B cell (primary cell): ENCODE measurements around the gene SYNPR. TPM values are rescaled to one million over a fixed set of nuclear protein-coding genes. Genes with fewer than 3 reads are reported as not detected.

ENCODE experiments used
- ATAC-seq: fragments of 200-7000 bp; cut with Tn5 transposase; one replicate; pipeline ENCODE4 v1.10.0; 2021; ENCODE audit warnings: low read depth, mild to moderate bottlenecking, moderate number of reproducible peaks, moderate library complexity
- CTCF ChIA-PET: fragments of 350-600 bp; sonication (Branson Sonifier 250); formaldehyde crosslinking; loops from one replicate; lab custom pipeline; 2021; ENCODE audit warnings: antibody characterized with exemption, inconsistent platforms; lab: Charles Lee
- POLR2A ChIA-PET: fragments of 350-600 bp; sonication (Branson Sonifier 250); formaldehyde crosslinking; loops from one replicate; lab custom pipeline; 2021; ENCODE audit warnings: antibody characterized with exemption; lab: Charles Lee
- DNase-seq: peaks from one replicate; pipeline ENCODE4 v3.0.0; 2013
- H2AFZ ChIP-seq: 2 replicates; pipeline ENCODE4 v1.6.1; 2012; ENCODE audit warnings: mild to moderate bottlenecking, low read depth, low read length; ENCODE audit not compliant: insufficient read depth, poor library complexity, severe bottlenecking
- H3K27ac ChIP-seq, 2 donors: 1 replicate in 1 of 2; 2 replicates in 1 of 2; pipeline ENCODE4 v1.5.1; 2012 to 2013; ENCODE audit warnings: low read length in 2 of 2, mild to moderate bottlenecking in 2 of 2, moderate library complexity in 1 of 2
- H3K27me3 ChIP-seq, 4 experiments: fragments of 200-600 bp in 1 of 4; sonication (generic) in 1 of 4; replicated peaks in 1 of 4; 1 replicate in 2 of 4; 2 replicates in 2 of 4; pipeline versions ENCODE4 v1.6.1 to v1.7.0; 2013 to 2016; ENCODE audit warnings: low read length in 3 of 4, mild to moderate bottlenecking in 2 of 4, mixed read lengths in 1 of 4, moderate library complexity in 1 of 4; ENCODE audit not compliant: insufficient read depth in 4 of 4, control insufficient read depth in 3 of 4; ENCODE audit errors: control extremely low read depth in 1 of 4
- H3K36me3 ChIP-seq, 2 experiments: replicated peaks in 1 of 2; 1 replicate in 1 of 2; 2 replicates in 1 of 2; pipeline versions ENCODE4 v1.6.1 to v1.7.1; 2013; ENCODE audit warnings: low read length in 1 of 2; ENCODE audit not compliant: insufficient read depth in 2 of 2, control insufficient read depth in 1 of 2; ENCODE audit errors: control extremely low read depth in 1 of 2, extremely low read depth in 1 of 2
- H3K4me1 ChIP-seq, 2 donors: fragments of 200-600 bp in 1 of 2; sonication (generic) in 1 of 2; 1 replicate in 1 of 2; 2 replicates in 1 of 2; pipeline versions ENCODE4 v1.5.1 to v1.6.1; 2013 to 2017; ENCODE audit warnings: low read length in 2 of 2; ENCODE audit not compliant: control insufficient read depth in 2 of 2, insufficient read depth in 2 of 2
- H3K4me2 ChIP-seq: replicated peaks from 2 replicates; pipeline ENCODE3; 2012; ENCODE audit warnings: mild to moderate bottlenecking, low read depth, low read length; ENCODE audit not compliant: poor library complexity, severe bottlenecking
- H3K4me3 ChIP-seq, 5 experiments: fragments of 200-600 bp in 1 of 5; sonication (generic) in 1 of 5; 1 replicate in 3 of 5; 2 replicates in 2 of 5; pipeline versions ENCODE4 v1.5.1 to v1.7.0; 2011 to 2016; ENCODE audit warnings: low read length in 4 of 5, mild to moderate bottlenecking in 4 of 5, low read depth in 2 of 5, control low read depth in 1 of 5, moderate library complexity in 1 of 5; ENCODE audit not compliant: insufficient read depth in 1 of 5; ENCODE audit errors: control extremely low read depth in 1 of 5, extremely low read depth in 1 of 5
- H3K79me2 ChIP-seq: fragments of 200-600 bp; sonication (generic); one replicate; pipeline ENCODE4 v1.6.0; 2016; ENCODE audit warnings: low read length; ENCODE audit not compliant: control insufficient read depth, insufficient read depth
- H3K9ac ChIP-seq: fragments of 200-600 bp; sonication (generic); 2 replicates; pipeline ENCODE4 v1.6.1; 2017; ENCODE audit warnings: mild to moderate bottlenecking, low read length, moderate library complexity
- H3K9me3 ChIP-seq, 3 donors: one replicate each; pipeline versions ENCODE4 v1.6.1 to v1.7.1; 2013; ENCODE audit warnings: low read length in 2 of 3; ENCODE audit not compliant: control insufficient read depth in 2 of 3, insufficient read depth in 1 of 3; ENCODE audit errors: control extremely low read depth in 1 of 3
- H4K20me1 ChIP-seq: 2 replicates; pipeline ENCODE4 v1.6.0; 2012; ENCODE audit warnings: mild to moderate bottlenecking, low read length; ENCODE audit not compliant: insufficient read depth, control insufficient read depth, poor library complexity, severe bottlenecking
- H3K27ac Mint-ChIP-seq: one replicate; pipeline ENCODE4 v1.8.0; 2021; ENCODE audit warnings: mixed read lengths
- H3K27me3 Mint-ChIP-seq: one replicate; pipeline ENCODE4 v1.8.0; 2021; ENCODE audit warnings: mixed read lengths
- H3K4me1 Mint-ChIP-seq: one replicate; pipeline ENCODE4 v1.8.0; 2021; ENCODE audit warnings: mixed read lengths
- H3K4me3 Mint-ChIP-seq: one replicate; pipeline ENCODE4 v1.8.0; 2021; ENCODE audit warnings: mixed read lengths
- H3K9me3 Mint-ChIP-seq: one replicate; pipeline ENCODE4 v1.8.0; 2022; ENCODE audit warnings: mixed read lengths; ENCODE audit not compliant: insufficient read depth
- EZH2 ChIP-seq: IDR thresholded peaks from 2 replicates; pipeline ENCODE4 v1.6.1; 2012; ENCODE audit warnings: borderline replicate concordance, low read depth, mild to moderate bottlenecking, moderate library complexity, low read length; ENCODE audit not compliant: insufficient read depth, poor library complexity, severe bottlenecking
- WGBS: methylation state at CpG from one replicate; pipeline ENCODE4 v1.1.5; 2013; ENCODE audit warnings: missing lambda C conversion rate; ENCODE audit not compliant: insufficient coverage; 5-methylcytosine and 5-hydroxymethylcytosine counted together
- intact Hi-C: fragments of 100-400 bp; cut with micrococcal nuclease; formaldehyde crosslinking; loops from one replicate; pipeline ENCODE4 v1.10.0; 2022
- polyA plus RNA-seq: library from polyadenylated mRNA; depleted of rRNA; stranded (reverse); fragments of >200 nt; gene quantifications from 2 replicates; pipeline ENCODE4 v1.2.3, GENCODE V29; 2012
- total RNA-seq, 2 donors: library from RNA; stranded (reverse); fragments of 120-200 nt in 1 of 2; gene quantifications; 1 replicate in 1 of 2; 2 replicates in 1 of 2; pipeline versions ENCODE4 v1.2.3 to v1.2.4, GENCODE V29; 2013 to 2022
- TF ChIP-seq, protein P1 (sequence below): fragments of 200-600 bp; IDR thresholded peaks from one replicate; pipeline ENCODE4 v1.8.0; 2022; ENCODE audit warnings: antibody characterized with exemption, mild to moderate bottlenecking

Gene SYNPR
- total and polyA plus RNA-seq, 2 donors (not counting 1 experiment from before 2014, with no cell fraction given), result not detected

DNA sequence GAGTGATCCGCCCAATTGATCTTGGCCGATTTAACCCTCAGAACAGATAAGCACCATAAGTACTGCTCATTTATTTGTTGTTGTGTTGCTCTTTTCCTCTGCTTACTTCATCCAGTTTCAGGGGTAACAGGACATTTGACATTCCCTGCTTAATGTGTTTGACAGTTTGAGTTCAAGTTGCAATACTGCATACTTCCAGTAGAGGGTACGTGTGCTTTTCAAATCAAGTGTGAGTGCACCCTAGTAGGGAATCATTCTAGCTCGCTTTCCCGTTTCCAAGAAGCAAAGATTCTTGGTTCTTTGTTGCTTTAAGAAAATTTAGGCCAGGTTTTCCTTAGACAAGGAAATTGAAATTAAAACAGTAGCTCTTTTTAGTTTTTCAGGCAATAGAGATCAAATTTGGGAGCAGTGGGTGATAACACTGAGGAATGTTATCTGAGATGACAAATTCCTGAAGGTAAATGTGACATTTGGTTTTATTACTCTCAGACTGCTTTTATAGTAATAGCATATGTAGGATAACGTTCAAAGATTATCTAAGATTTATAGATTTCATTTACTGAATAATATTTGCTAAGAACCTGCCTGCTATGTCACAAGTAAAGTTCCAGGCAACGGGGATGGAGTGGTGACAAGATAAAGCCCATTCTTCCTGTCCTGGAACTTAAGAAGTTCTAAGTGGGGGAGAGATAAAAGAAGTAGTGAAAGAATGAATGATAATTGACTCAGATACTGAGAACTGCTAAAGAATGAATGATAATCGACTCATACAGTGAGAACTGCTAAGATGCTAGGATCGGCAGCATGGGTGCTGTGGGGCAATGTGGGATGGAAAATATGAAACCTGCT lies 73.3 kb downstream of the SYNPR start:
- ChIA-PET CTCF (interaction anchor here (1.0 to 2.1 kb wide), 2 partner anchors 10 to 467 kb away, joined by 3 to 14 read pairs; partner anchors contain the start of gene C3orf49), POLR2A (no interaction called here)
- Histone ChIP-seq H3K9me3 (no peaks in the 10 kb centered on the region), H3K27me3 (no peaks in the 10 kb centered on the region), H3K79me2 (no peaks in the 10 kb centered on the region), H2AFZ (no peak overlapping the region), H3K36me3 (no peaks in the 10 kb centered on the region), H4K20me1 (no peaks in the 10 kb centered on the region), H3K4me1 (no peaks in the 10 kb centered on the region), H3K4me3 (no peak overlapping the region), H3K4me2 (no peak overlapping the region), H3K9ac (no peak overlapping the region), H3K27ac (no peak overlapping the region)
- Mint-ChIP-seq H3K4me3 (no peak overlapping the region), H3K27me3 (peaks cover 26% of the 10 kb centered on the region), H3K27ac (no peak overlapping the region), H3K9me3 (no peaks in the 10 kb centered on the region), H3K4me1 (no peaks in the 10 kb centered on the region)
- intact Hi-C loops, result no loop called here
- TF ChIP-seq, protein P1, sequence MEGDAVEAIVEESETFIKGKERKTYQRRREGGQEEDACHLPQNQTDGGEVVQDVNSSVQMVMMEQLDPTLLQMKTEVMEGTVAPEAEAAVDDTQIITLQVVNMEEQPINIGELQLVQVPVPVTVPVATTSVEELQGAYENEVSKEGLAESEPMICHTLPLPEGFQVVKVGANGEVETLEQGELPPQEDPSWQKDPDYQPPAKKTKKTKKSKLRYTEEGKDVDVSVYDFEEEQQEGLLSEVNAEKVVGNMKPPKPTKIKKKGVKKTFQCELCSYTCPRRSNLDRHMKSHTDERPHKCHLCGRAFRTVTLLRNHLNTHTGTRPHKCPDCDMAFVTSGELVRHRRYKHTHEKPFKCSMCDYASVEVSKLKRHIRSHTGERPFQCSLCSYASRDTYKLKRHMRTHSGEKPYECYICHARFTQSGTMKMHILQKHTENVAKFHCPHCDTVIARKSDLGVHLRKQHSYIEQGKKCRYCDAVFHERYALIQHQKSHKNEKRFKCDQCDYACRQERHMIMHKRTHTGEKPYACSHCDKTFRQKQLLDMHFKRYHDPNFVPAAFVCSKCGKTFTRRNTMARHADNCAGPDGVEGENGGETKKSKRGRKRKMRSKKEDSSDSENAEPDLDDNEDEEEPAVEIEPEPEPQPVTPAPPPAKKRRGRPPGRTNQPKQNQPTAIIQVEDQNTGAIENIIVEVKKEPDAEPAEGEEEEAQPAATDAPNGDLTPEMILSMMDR, result peak; percentile 75
- TF ChIP-seq EZH2, result no peak
- WGBS, result 55% methylated on average over 6 of the region's 9 CpGs
- ATAC-seq (peak; percentile 51), DNase-seq (peak; percentile 31)

DNA sequence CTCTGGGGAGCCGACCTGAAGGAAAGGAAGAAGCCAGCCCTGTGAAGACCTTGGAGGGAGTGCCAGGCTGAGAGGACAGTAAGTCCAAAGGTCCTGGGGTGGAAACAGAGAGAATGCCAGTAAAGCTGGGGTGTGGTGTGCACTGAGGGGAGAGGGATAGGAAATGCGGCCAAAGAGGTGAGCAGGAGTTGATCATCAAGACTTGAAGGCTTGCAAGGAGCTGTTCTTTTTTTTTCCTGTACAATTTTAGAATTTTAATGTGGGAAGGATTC lies 73.8 kb downstream of the SYNPR start:
- no peak overlapping the region for H3K4me3 Mint-ChIP-seq
- no peak overlapping the region for H3K9ac ChIP-seq
- H3K27me3 ChIP-seq, result no peaks in the 10 kb centered on the region
- no peaks in the 10 kb centered on the region for H3K9me3 ChIP-seq
- no peaks in the 10 kb centered on the region for H3K9me3 Mint-ChIP-seq
- CTCF ChIA-PET, result interaction anchor here (1.0 to 2.1 kb wide), 3 partner anchors 10 to 466 kb away, joined by 3 to 14 read pairs (median 3); partner anchors contain the start of gene C3orf49
- 86% methylated on average over 2 of the region's 2 CpGs for WGBS
- H3K27ac Mint-ChIP-seq, result no peak overlapping the region
- no peak for ATAC-seq
- peaks cover 26% of the 10 kb centered on the region for H3K27me3 Mint-ChIP-seq
- no peak for DNase-seq
- H3K79me2 ChIP-seq, result no peaks in the 10 kb centered on the region
- intact Hi-C loops, result no loop called here
- no peak overlapping the region for H3K4me3 ChIP-seq
- H4K20me1 ChIP-seq, result no peaks in the 10 kb centered on the region
- no peak overlapping the region for H3K4me2 ChIP-seq
- TF ChIP-seq, protein P1, result no peak
- no peak for TF ChIP-seq EZH2
- POLR2A ChIA-PET, result no interaction called here
- no peaks in the 10 kb centered on the region for H3K36me3 ChIP-seq
- no peaks in the 10 kb centered on the region for H3K4me1 ChIP-seq
- H3K4me1 Mint-ChIP-seq, result no peaks in the 10 kb centered on the region
- no peak overlapping the region for H3K27ac ChIP-seq
- no peak overlapping the region for H2AFZ ChIP-seq
